ENCODE data around the gene CFAP61.
"Not testable (repeated sequence)": the region's sequence is repeated elsewhere in the genome, so short reads cannot be mapped to it uniquely, and the experiment has no call there.

The CFAP61 gene

GRCh38 chr20:20212675-20213096 lies 160.4 kb downstream of the CFAP61 start:
- no peak for FAIRE-seq

GRCh38 chr20:20213526-20214121 lies 161.3 kb downstream of the CFAP61 start:
- FAIRE-seq: no peak

GRCh38 chr20:20214757-20215275 lies 162.5 kb downstream of the CFAP61 start:
- FAIRE-seq: no peak

- no peak for FAIRE-seq
These were observed 163.8 kb downstream of the CFAP61 start for GRCh38 chr20:20215976-20216727.

GRCh38 chr20:20216941-20217340 lies 164.6 kb downstream of the CFAP61 start:
- no peak for FAIRE-seq

- FAIRE-seq: no peak
These were observed 165.3 kb downstream of the CFAP61 start for GRCh38 chr20:20217621-20218020.

GRCh38 chr20:20218106-20218505 lies 165.8 kb downstream of the CFAP61 start:
- FAIRE-seq: not testable (repeated sequence)

GRCh38 chr20:20219016-20219415 lies 166.7 kb downstream of the CFAP61 start:
- FAIRE-seq: no peak

- FAIRE-seq: no peak
These were observed 167.8 kb downstream of the CFAP61 start for GRCh38 chr20:20220134-20220533.

GRCh38 chr20:20223981-20224380 lies 171.6 kb downstream of the CFAP61 start:
- no peak for FAIRE-seq

- FAIRE-seq: no peak
These were observed 172.5 kb downstream of the CFAP61 start for GRCh38 chr20:20224806-20225205.

GRCh38 chr20:20225325-20226043 lies 173.2 kb downstream of the CFAP61 start:
- no peak for FAIRE-seq

- FAIRE-seq: no peak
These were observed 174.2 kb downstream of the CFAP61 start for GRCh38 chr20:20226554-20226953.

GRCh38 chr20:20227013-20227571 lies 174.8 kb downstream of the CFAP61 start:
- FAIRE-seq: no peak

- FAIRE-seq: no peak
These were observed 176.0 kb downstream of the CFAP61 start for GRCh38 chr20:20228351-20228750.

GRCh38 chr20:20229595-20229994 lies 177.3 kb downstream of the CFAP61 start:
- no peak for FAIRE-seq

- FAIRE-seq: no peak
These were observed 178.4 kb downstream of the CFAP61 start for GRCh38 chr20:20230741-20231140.

- FAIRE-seq: no peak
These were observed 179.4 kb downstream of the CFAP61 start for GRCh38 chr20:20231528-20232298.

GRCh38 chr20:20233041-20233514 lies 180.7 kb downstream of the CFAP61 start:
- FAIRE-seq: no peak

GRCh38 chr20:20235681-20236080 lies 183.3 kb downstream of the CFAP61 start:
- no peak for FAIRE-seq

- FAIRE-seq: no peak
These were observed 185.0 kb downstream of the CFAP61 start for GRCh38 chr20:20237093-20237959.

Data from TTC549 (cell line).